ENCODE data around the gene CREB1. TPM values are rescaled to one million over a fixed set of nuclear protein-coding genes. Genes with fewer than 3 reads are reported as not detected.

CREB1 gene
- 100 to 1,000 TPM in 1 of 2 donors, 10 to 100 TPM in 1; 87.1 to 105 TPM for total RNA-seq
- 81.8 TPM for polyA plus RNA-seq (2013, experiment 1 of 2)
- polyA plus RNA-seq (2013, experiment 2 of 2), result 73.3 TPM
- long read RNA-seq, experiment 1, full-length matches to known transcripts, result 1 of 17 reads
- long read RNA-seq, experiment 1, partial matches to known transcripts, result 4 of 17 reads
- long read RNA-seq, experiment 1, other reads (novel, unspliced or antisense), result 12 of 17 reads
- long read RNA-seq, experiment 2, full-length matches to known transcripts, result 26 of 55 reads
- long read RNA-seq, experiment 2, partial matches to known transcripts, result 6 of 55 reads
- long read RNA-seq, experiment 2, other reads (novel, unspliced or antisense), result 23 of 55 reads
- long read RNA-seq, experiment 3, full-length matches to known transcripts, result 145 of 174 reads
- long read RNA-seq, experiment 3, partial matches to known transcripts, result 10 of 174 reads
- long read RNA-seq, experiment 3, other reads (novel, unspliced or antisense), result 19 of 174 reads
- long read RNA-seq, experiment 4, full-length matches to known transcripts, result 27 of 50 reads
- long read RNA-seq, experiment 4, partial matches to known transcripts, result 12 of 50 reads
- long read RNA-seq, experiment 4, other reads (novel, unspliced or antisense), result 11 of 50 reads

DNA sequence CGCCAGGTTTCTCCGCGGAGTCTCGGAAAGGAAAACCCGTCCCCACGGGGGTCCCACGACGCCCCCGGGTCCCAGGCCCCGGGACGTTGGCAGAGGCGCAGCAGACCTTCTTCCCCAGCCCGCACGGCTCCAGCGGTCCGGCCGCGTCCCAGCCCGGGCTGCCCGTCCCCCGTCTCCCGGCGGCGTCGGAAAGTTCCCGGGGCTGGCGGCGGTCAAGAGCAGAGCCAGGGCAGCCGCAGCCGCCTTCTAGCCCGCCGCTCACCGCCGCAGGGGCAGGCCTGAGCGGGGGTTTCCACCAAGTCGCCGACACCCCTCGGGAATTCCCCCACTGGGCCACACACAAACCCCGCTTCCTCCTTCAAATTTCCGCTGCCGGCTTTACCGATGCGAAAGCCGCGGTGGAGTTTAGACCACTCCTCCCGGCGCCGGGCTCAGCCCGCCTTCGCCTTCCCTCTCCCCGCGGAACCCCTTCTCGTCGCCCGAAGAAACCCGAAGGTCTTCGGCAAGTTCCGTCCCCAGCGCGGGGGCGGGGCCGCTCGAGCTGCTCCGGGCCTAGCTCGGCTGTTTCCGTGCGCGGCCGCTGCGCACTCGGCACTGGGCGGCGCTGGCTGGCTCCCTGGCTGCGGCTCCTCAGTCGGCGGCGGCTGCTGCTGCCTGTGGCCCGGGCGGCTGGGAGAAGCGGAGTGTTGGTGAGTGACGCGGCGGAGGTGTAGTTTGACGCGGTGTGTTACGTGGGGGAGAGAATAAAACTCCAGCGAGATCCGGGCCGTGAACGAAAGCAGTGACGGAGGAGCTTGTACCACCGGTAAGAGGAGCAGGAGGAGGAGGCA is at the start of gene CREB1:
CREB1 (plus strand) TSS at position 633 of the 830 bp plus-strand sequence. CDS start 25,674 bp downstream, outside the sequence.
- no peaks in the 10 kb centered on the region for H3K9me3 Mint-ChIP-seq
- Histone ChIP-seq H3K27ac (ENCODE audit: low read depth, low read length) (peak within 1 kb of the TSS; percentile 100), H3K9ac (ENCODE audit: extremely low read depth, low read length, poor library complexity, severe bottlenecking) (peak within 1 kb of the TSS; percentile 98), H3K27me3 (ENCODE audit: control insufficient read depth, insufficient read depth, low read length, poor library complexity, severe bottlenecking) (no peaks in the 10 kb centered on the region), H3K36me3 (ENCODE audit: control insufficient read depth, insufficient read depth, low read length) (peaks cover 2% of the 10 kb centered on the region), H3K9me3 (ENCODE audit: control insufficient read depth, low read length) (no peaks in the 10 kb centered on the region), H3K4me1 (ENCODE audit: control insufficient read depth, insufficient read depth, low read length) (peaks cover 9% of the 10 kb centered on the region), H3K4me3 (ENCODE audit: low read length) (peak within 1 kb of the TSS; percentile 98)
- peaks cover 35% of the 10 kb centered on the region for H3K4me1 Mint-ChIP-seq
- H3K27me3 Mint-ChIP-seq (ENCODE audit: insufficient read depth), result no peaks in the 10 kb centered on the region
- DNase-seq, result peak; percentile 99
- 0% methylated on average over 6 to 92 of the region's 92 CpGs for WGBS, 2 experiments (ENCODE audit: insufficient coverage in 1 of 2, insufficient read length in 1 of 2)
- H3K36me3 Mint-ChIP-seq (ENCODE audit: low read depth), result peaks cover 1% of the 10 kb centered on the region
- peak within 1 kb of the TSS; percentile 100 for H3K27ac Mint-ChIP-seq
- TF ChIP-seq, protein P1, sequence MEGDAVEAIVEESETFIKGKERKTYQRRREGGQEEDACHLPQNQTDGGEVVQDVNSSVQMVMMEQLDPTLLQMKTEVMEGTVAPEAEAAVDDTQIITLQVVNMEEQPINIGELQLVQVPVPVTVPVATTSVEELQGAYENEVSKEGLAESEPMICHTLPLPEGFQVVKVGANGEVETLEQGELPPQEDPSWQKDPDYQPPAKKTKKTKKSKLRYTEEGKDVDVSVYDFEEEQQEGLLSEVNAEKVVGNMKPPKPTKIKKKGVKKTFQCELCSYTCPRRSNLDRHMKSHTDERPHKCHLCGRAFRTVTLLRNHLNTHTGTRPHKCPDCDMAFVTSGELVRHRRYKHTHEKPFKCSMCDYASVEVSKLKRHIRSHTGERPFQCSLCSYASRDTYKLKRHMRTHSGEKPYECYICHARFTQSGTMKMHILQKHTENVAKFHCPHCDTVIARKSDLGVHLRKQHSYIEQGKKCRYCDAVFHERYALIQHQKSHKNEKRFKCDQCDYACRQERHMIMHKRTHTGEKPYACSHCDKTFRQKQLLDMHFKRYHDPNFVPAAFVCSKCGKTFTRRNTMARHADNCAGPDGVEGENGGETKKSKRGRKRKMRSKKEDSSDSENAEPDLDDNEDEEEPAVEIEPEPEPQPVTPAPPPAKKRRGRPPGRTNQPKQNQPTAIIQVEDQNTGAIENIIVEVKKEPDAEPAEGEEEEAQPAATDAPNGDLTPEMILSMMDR (conservative IDR thresholded peaks at IDR 0.05), result no peak
- H3K4me3 Mint-ChIP-seq, result peak within 1 kb of the TSS; percentile 98

DNA sequence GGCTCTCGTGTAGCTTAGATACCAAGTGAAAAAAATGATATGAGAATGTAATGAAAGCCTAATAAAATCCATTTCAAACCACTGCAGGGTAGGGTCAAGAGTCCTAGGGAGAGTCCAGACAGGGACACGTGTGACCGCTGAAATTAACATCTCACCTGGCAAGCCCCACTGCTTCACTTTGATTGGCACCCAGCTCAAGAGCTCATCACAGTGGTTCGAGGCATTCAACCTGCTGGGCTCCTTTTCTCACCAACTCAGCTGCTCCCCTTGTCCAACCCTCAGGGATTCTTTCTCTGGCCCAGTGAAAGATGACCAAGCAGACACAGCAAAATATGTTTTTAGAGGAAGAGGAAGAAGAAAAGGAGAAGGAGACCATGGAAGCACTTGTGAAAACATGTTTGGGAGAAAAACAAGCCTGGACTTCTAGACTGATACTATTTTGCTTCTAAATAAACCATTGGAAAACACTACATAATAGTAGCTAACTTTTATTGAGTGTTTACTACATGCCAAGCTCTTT is 49.2 kb upstream of the CREB1 start:
- Mint-ChIP-seq H3K36me3 (ENCODE audit: low read depth) (no peaks in the 10 kb centered on the region), H3K4me1 (peaks cover 11% of the 10 kb centered on the region), H3K4me3 (no peak overlapping the region), H3K9me3 (no peaks in the 10 kb centered on the region), H3K27me3 (ENCODE audit: insufficient read depth) (no peaks in the 10 kb centered on the region), H3K27ac (no peak overlapping the region)
- Histone ChIP-seq H3K9ac (ENCODE audit: extremely low read depth, low read length, poor library complexity, severe bottlenecking) (no peak overlapping the region), H3K36me3 (ENCODE audit: control insufficient read depth, insufficient read depth, low read length) (no peaks in the 10 kb centered on the region), H3K4me3 (ENCODE audit: low read length) (no peak overlapping the region), H3K27me3 (ENCODE audit: control insufficient read depth, insufficient read depth, low read length, poor library complexity, severe bottlenecking) (no peaks in the 10 kb centered on the region), H3K27ac (ENCODE audit: low read depth, low read length) (no peak overlapping the region), H3K4me1 (ENCODE audit: control insufficient read depth, insufficient read depth, low read length) (no peaks in the 10 kb centered on the region), H3K9me3 (ENCODE audit: control insufficient read depth, low read length) (no peaks in the 10 kb centered on the region)
- TF ChIP-seq, protein P1 (conservative IDR thresholded peaks at IDR 0.05), result no peak
- 91 to 93% methylated on average over 3 to 4 of the region's 4 CpGs for WGBS, 2 experiments (ENCODE audit: insufficient coverage in 1 of 2, insufficient read length in 1 of 2)
- no peak for DNase-seq

DNA sequence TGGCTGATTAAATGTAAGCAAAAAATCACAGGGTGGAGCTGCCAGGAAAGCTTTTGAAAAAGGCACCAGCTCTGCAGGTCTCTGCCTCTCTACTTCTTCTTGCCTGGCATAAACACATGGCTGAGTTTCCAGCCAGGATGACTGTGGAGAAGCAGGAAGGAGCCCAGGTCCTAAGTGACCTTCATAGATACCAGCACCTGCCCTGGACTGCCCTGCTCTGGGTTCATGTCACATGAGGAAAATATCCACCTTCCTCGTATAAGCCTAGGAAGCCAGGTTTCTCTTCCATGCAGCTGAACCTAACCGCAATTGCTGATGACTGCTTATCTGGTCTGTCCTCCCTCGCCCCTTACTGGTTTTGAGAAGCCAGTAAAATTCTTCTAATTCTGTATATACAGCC is 47.8 kb upstream of the CREB1 start:
- no peaks in the 10 kb centered on the region for H3K9me3 Mint-ChIP-seq

More for the DNA sequence above, 47.8 kb upstream of the CREB1 start:
- Histone ChIP-seq H3K4me1 (ENCODE audit: control insufficient read depth, insufficient read depth, low read length) (no peaks in the 10 kb centered on the region), H3K27me3 (ENCODE audit: control insufficient read depth, insufficient read depth, low read length, poor library complexity, severe bottlenecking) (no peaks in the 10 kb centered on the region), H3K27ac (ENCODE audit: low read depth, low read length) (no peak overlapping the region), H3K4me3 (ENCODE audit: low read length) (no peak overlapping the region), H3K36me3 (ENCODE audit: control insufficient read depth, insufficient read depth, low read length) (no peaks in the 10 kb centered on the region), H3K9me3 (ENCODE audit: control insufficient read depth, low read length) (no peaks in the 10 kb centered on the region), H3K9ac (ENCODE audit: extremely low read depth, low read length, poor library complexity, severe bottlenecking) (no peak overlapping the region)
- H3K27ac Mint-ChIP-seq, result no peak overlapping the region
- H3K36me3 Mint-ChIP-seq (ENCODE audit: low read depth), result no peaks in the 10 kb centered on the region
- H3K27me3 Mint-ChIP-seq (ENCODE audit: insufficient read depth), result no peaks in the 10 kb centered on the region
- no peak overlapping the region for H3K4me3 Mint-ChIP-seq
- no peak for DNase-seq
- 70 to 91% methylated on average over 1 to 3 of the region's 3 CpGs for WGBS, 2 experiments (ENCODE audit: insufficient coverage in 1 of 2, insufficient read length in 1 of 2)
- TF ChIP-seq, protein P1 (conservative IDR thresholded peaks at IDR 0.05), result no peak
- H3K4me1 Mint-ChIP-seq, result peaks cover 11% of the 10 kb centered on the region
